A549 (cell line): Measurements from ENCODE around the gene ADGRG3. TPM values are rescaled to one million over a fixed set of nuclear protein-coding genes. Genes with fewer than 3 reads are reported as not detected.

Experiments used
- ATAC-seq, 2 experiments: fragments of 200-7000 bp in 1 of 2; fragments of >200 bp in 1 of 2; cut with Nextera tagmentation in 1 of 2; cut with Tn5 transposase in 1 of 2; 3 replicates each; pipeline versions ENCODE4 v1.8.0 to v1.9.1; 2018 to 2020; ENCODE audit warnings: mild to moderate bottlenecking in 1 of 2, moderate library complexity in 1 of 2
- CTCF ChIA-PET: fragments of 300-600 bp; sonication (Branson Sonifier 250); formaldehyde crosslinking; extraction: SDS; loops from one replicate; lab custom pipeline; 2021; ENCODE audit warnings: antibody characterized with exemption, inconsistent platforms; lab: Yijun Ruan, JAX
- POLR2A ChIA-PET: fragments of 350-600 bp; formaldehyde crosslinking; extraction: SDS; loops from one replicate; lab custom pipeline; 2021; ENCODE audit warnings: antibody characterized with exemption, inconsistent platforms; lab: Yijun Ruan, JAX
- DNase-seq, 2 experiments: peaks; one replicate each; pipeline versions ENCODE4 v3.0.0 to v3.0.0-alpha.2; 2011 to 2016; ENCODE audit warnings: low read depth in 1 of 2, low spot score in 1 of 2
- FAIRE-seq: peaks from 2 replicates; lab custom pipeline; 2011; peaks lifted over from hg19 to GRCh38; lab: Jason Lieb, UNC
- H3K27ac ChIP-seq, 2 experiments: fragments of >200 bp; sonication (Bioruptor Twin); formaldehyde crosslinking; 3 replicates each; pipeline ENCODE4 v1.5.1; 2016 to 2017
- H3K4me1 ChIP-seq: fragments of >200 bp; sonication (Bioruptor Twin); formaldehyde crosslinking; 3 replicates; pipeline ENCODE4 v1.6.1; 2016
- H3K4me2 ChIP-seq: fragments of >200 bp; sonication (Bioruptor Twin); formaldehyde crosslinking; 3 replicates; pipeline ENCODE4 v1.6.1; 2016
- H3K4me3 ChIP-seq: fragments of >200 bp; sonication (Bioruptor Twin); formaldehyde crosslinking; 3 replicates; pipeline ENCODE4 v1.5.1; 2016
- H3K9me3 ChIP-seq: fragments of >200 bp; sonication (Bioruptor Twin); formaldehyde crosslinking; 3 replicates; pipeline ENCODE4 v1.6.1; 2016
- BHLHE40 ChIP-seq: IDR thresholded peaks from 2 replicates; pipeline ENCODE4 v1.6.1; 2012; ENCODE audit warnings: low read depth, low read length, inconsistent platforms
- CBX8 ChIP-seq: fragments of 200-600 bp; sonication (generic); IDR thresholded peaks from 2 replicates; pipeline ENCODE4 v1.6.1; 2016
- CHD2 ChIP-seq: fragments of 150-350 bp; IDR thresholded peaks from 2 replicates; pipeline ENCODE4 v1.6.1; 2014; ENCODE audit warnings: low read length; ENCODE audit not compliant: partially characterized antibody
- EHMT2 ChIP-seq: fragments of 200-600 bp; sonication (generic); IDR thresholded peaks from 2 replicates; pipeline ENCODE4 v1.6.1; 2016; ENCODE audit warnings: antibody characterized with exemption, low read depth, mild to moderate bottlenecking, moderate library complexity
- EP300 ChIP-seq, 2 experiments: fragments of >200 bp; sonication (Bioruptor Twin); formaldehyde crosslinking; IDR thresholded peaks; 2 replicates in 1 of 2; 3 replicates in 1 of 2; pipeline ENCODE4 v1.6.1; 2016 to 2017
- ESRRA ChIP-seq: fragments of 150-350 bp; IDR thresholded peaks from 2 replicates; pipeline ENCODE4 v1.6.1; 2014; ENCODE audit warnings: mild to moderate bottlenecking, low read length, borderline replicate concordance
- FOXS1 ChIP-seq: fragments of 250-450 bp; sonication (Bioruptor Pico); IDR thresholded peaks from 2 replicates; pipeline ENCODE4 v1.5.0; 2020; ENCODE audit warnings: mild to moderate bottlenecking, moderate library complexity
- HOXB13 ChIP-seq: fragments of 250-450 bp; sonication (Bioruptor Pico); IDR thresholded peaks from 2 replicates; pipeline ENCODE4 v1.5.0; 2020; ENCODE audit warnings: low read depth, mild to moderate bottlenecking, moderate library complexity
- JUNB ChIP-seq: fragments of >200 bp; sonication (Bioruptor Twin); formaldehyde crosslinking; IDR thresholded peaks from 2 replicates; pipeline ENCODE4 v1.6.1; 2016
- KDM5A ChIP-seq: fragments of 200-600 bp; sonication (generic); IDR thresholded peaks from 2 replicates; pipeline ENCODE4 v1.6.1; 2016; ENCODE audit warnings: antibody characterized with exemption, mild to moderate bottlenecking
- POLR2A ChIP-seq: IDR thresholded peaks from 2 replicates; pipeline ENCODE4 v1.6.1; 2012; ENCODE audit warnings: mild to moderate bottlenecking, low read length
- POLR2AphosphoS2 ChIP-seq: conservative IDR thresholded peaks from 2 replicates; pipeline ENCODE4 v1.6.1; 2012; ENCODE audit warnings: low read length, improper control_type of control experiment, inconsistent platforms
- RARB ChIP-seq: fragments of 250-450 bp; sonication (Bioruptor Pico); IDR thresholded peaks from 2 replicates; pipeline ENCODE4 v1.8.0; 2021; ENCODE audit warnings: mild to moderate bottlenecking, moderate library complexity
- RFX5 ChIP-seq: fragments of 450-650 bp; IDR thresholded peaks from 2 replicates; pipeline ENCODE4 v1.7.1; 2014; ENCODE audit warnings: antibody characterized with exemption, mild to moderate bottlenecking, moderate library complexity
- SREBF2 ChIP-seq: fragments of 450-650 bp; IDR thresholded peaks from 2 replicates; pipeline ENCODE4 v1.6.1; 2014; ENCODE audit warnings: mild to moderate bottlenecking, moderate library complexity
- TP53 ChIP-seq: fragments of 250-450 bp; sonication (Bioruptor Pico); IDR thresholded peaks from 2 replicates; pipeline ENCODE4 v1.5.0; 2021; ENCODE audit warnings: mild to moderate bottlenecking, moderate library complexity
- ZSCAN20 ChIP-seq: fragments of 250-450 bp; sonication (Bioruptor Pico); IDR thresholded peaks from 2 replicates; pipeline ENCODE4 v1.8.0; 2022; ENCODE audit warnings: mild to moderate bottlenecking, moderate library complexity
- WGBS: methylation state at CpG from one replicate; pipeline ENCODE4 v1.1.6; 2017; ENCODE audit errors: missing lambda C conversion rate; 5-methylcytosine and 5-hydroxymethylcytosine counted together
- polyA plus RNA-seq, 4 experiments: library from polyadenylated mRNA; depleted of rRNA in 3 of 4; stranded (reverse); fragments of >200 nt; fragmentation: RNase III in 1 of 4; extraction: RNeasy Plus Mini Kit Qiagen cat#74134 plus additional on column Dnase treatment in 1 of 4; gene quantifications; 2 replicates in 3 of 4; 3 replicates in 1 of 4; pipeline ENCODE4 v1.2.3, GENCODE V29; 2011 to 2017
- TF ChIP-seq, protein P1 (sequence below): fragments of >200 bp; sonication (Bioruptor Twin); formaldehyde crosslinking; IDR thresholded peaks from 3 replicates; pipeline ENCODE4 v1.5.1; 2016
- TF ChIP-seq, protein P2 (sequence below): fragments of 450-650 bp; IDR thresholded peaks from 2 replicates; pipeline ENCODE4 v1.6.1; 2014; ENCODE audit warnings: antibody characterized with exemption
- TF ChIP-seq, protein P3 (sequence below): fragments of >200 bp; sonication (Bioruptor Twin); formaldehyde crosslinking; IDR thresholded peaks from 2 replicates; pipeline ENCODE4 v1.6.1; 2016
- TF ChIP-seq, protein P4 (sequence below): IDR thresholded peaks from 2 replicates; pipeline ENCODE4 v1.6.1; 2012

The ADGRG3 gene
- polyA plus RNA-seq, 2 of the 4 experiments (the other 2 are of a cell fraction), result 0.25 to 0.45 TPM

DNA sequence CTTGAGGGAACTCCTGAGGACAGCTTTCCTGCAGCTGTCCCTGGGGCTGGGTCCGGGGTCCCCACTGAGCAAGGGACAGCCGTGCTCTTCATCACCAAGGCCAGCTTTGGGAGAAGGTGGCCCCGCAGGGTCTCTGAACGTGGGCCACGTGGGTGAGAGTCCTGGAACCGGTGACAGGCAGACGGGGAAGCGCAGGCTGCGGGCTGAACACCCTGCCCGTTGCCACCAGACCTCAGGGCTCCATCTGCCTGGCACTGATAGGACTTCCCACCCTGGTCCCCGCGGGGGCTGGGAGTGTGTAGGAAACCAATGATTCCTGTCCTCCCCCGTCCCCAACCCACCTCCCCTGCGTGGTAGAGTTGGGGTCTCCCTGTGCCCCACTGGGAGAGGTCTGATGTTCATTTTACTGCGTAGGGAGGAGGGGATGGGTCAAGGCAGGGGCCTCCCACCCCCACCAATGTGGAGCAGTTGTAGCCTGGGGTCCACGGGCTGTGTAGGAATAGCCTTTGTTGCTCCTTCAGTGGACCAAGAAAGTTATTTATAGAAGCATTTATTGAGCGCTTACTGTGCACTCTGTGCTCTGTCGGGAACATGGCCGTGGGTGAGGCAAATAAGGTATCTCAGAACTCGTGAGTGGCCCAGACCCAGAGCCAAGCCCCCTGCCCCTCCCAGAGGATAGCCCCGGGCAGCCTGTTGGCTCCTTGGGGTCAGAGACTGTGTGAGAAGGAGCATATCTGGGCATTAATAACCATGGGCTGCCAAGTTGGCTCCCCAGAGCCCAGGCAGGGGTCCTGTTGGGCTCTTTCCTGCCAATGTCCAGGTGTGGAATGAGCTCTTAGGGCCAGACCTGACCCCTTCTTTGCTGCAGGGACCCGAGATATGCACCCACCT lies 38.3 kb upstream of the ADGRG3 start:
- FAIRE-seq (no peak), DNase-seq (no peak), ATAC-seq (no peak)
- peak overlapping the region; percentile 91 to 98 for H3K27ac ChIP-seq
- H3K4me3 ChIP-seq, result peak overlapping the region; percentile 44
- peaks cover 94% of the 10 kb centered on the region for H3K4me1 ChIP-seq
- CTCF ChIA-PET, result interaction anchor here (0.7 to 12.3 kb wide), 6 partner anchors 8 to 53 kb away, joined by 3 to 184 read pairs (median 4); no protein-coding TSS in a partner anchor
- POLR2A ChIA-PET, result interaction anchor here (0.5 to 0.7 kb wide), 2 partner anchors 18 to 106 kb away, joined by 3 read pairs; partner anchors contain the start of gene KATNB1
- H3K9me3 ChIP-seq, result no peaks in the 10 kb centered on the region
- WGBS, result 66% methylated on average over 19 of the region's 22 CpGs
- peak overlapping the region; percentile 80 for H3K4me2 ChIP-seq
- TF ChIP-seq CHD2 (no peak), KDM5A (no peak), EP300 (IDR thresholded peaks at IDR 0.05) (no peak)

DNA sequence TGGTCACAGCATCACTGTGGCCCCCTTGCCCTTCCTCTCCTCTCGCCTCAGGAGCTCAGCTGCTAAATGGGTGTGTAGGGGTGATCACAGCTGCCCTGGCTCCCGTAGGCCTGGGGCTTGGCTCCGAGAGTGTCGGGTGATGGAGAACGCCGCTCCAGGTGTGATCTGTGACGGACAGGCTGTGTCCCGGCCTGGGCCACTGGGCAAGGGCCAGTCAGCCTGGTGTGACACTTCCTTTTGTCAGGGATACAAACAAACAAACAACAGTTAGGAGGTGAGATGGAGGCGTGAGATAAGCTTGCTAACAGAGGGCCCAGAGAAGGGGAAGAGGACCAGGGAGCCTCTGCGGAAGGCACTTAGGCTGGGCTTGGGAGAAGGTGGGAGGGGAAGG lies 37.7 kb upstream of the ADGRG3 start:
- CTCF ChIA-PET, result interaction anchor here (0.6 to 12.3 kb wide), 6 partner anchors 9 to 169 kb away, joined by 3 to 184 read pairs (median 4); no protein-coding TSS in a partner anchor
- H3K4me2 ChIP-seq, result peak overlapping the region; percentile 80
- 73% methylated on average over 10 of the region's 10 CpGs for WGBS
- no peaks in the 10 kb centered on the region for H3K9me3 ChIP-seq
- DNase-seq (no peak), ATAC-seq (no peak), FAIRE-seq (no peak)
- peak overlapping the region; percentile 44 for H3K4me3 ChIP-seq
- no peak for TF ChIP-seq JUNB
- TF ChIP-seq, protein P1, sequence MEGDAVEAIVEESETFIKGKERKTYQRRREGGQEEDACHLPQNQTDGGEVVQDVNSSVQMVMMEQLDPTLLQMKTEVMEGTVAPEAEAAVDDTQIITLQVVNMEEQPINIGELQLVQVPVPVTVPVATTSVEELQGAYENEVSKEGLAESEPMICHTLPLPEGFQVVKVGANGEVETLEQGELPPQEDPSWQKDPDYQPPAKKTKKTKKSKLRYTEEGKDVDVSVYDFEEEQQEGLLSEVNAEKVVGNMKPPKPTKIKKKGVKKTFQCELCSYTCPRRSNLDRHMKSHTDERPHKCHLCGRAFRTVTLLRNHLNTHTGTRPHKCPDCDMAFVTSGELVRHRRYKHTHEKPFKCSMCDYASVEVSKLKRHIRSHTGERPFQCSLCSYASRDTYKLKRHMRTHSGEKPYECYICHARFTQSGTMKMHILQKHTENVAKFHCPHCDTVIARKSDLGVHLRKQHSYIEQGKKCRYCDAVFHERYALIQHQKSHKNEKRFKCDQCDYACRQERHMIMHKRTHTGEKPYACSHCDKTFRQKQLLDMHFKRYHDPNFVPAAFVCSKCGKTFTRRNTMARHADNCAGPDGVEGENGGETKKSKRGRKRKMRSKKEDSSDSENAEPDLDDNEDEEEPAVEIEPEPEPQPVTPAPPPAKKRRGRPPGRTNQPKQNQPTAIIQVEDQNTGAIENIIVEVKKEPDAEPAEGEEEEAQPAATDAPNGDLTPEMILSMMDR, result no peak
- TF ChIP-seq RARB (CRISPR knock-in tag), result no peak
- TF ChIP-seq POLR2A, result no peak
- no peak for TF ChIP-seq FOXS1 (CRISPR knock-in tag)
- TF ChIP-seq, protein P2, sequence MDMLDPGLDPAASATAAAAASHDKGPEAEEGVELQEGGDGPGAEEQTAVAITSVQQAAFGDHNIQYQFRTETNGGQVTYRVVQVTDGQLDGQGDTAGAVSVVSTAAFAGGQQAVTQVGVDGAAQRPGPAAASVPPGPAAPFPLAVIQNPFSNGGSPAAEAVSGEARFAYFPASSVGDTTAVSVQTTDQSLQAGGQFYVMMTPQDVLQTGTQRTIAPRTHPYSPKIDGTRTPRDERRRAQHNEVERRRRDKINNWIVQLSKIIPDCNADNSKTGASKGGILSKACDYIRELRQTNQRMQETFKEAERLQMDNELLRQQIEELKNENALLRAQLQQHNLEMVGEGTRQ, result no peak
- no peak for TF ChIP-seq ZSCAN20 (CRISPR knock-in tag)
- POLR2A ChIA-PET, result interaction anchor here (0.7 kb wide), 1 partner anchor 105 kb away, joined by 3 read pairs; the partner anchor contains the start of gene KATNB1
- H3K27ac ChIP-seq, result peak overlapping the region; percentile 91 to 98
- peaks cover 94% of the 10 kb centered on the region for H3K4me1 ChIP-seq

DNA sequence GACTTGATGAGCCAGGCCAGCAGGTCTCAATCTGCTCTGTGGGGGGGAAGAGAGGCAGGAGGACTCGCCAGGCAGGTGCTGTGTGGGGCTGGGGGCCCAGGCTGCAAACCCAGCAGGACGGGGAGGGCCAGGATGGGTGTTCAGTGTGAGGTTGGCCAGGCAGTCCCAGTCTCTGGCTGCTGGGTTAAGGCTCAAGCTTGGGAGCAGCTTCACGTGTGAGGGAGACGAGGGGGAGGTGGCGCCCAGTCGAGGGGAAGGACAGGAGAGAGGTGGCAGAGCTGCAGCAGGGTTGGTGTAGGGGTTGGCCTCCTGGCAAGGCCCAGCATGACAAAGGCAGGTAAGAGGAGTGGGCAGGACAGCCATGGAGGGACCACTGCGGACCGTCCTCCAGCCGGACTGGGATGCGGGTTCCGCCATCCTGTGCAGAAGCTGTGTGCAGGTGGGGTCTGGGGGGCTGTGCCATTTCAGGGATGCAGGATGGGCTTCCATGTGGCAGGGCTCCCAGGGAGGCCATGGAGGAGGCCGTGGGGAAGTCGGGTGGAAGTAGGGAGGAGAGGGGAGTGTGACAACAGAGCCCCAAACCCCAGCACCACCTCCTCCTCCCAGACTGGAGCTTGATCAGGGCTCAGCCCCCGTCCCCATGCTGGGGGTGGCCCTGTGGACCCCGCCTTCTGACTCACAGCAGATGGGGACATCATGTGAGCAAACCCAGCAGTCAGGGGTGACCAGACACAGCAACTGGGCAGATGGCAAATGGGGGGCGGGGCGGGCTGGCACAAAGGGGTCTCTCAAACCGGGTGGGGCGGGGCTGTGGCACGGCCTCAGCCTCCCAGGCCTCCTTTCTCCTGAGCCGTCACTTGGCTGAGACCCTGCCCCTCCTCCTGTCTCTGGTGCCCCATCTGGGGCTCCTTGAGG lies 36.9 kb upstream of the ADGRG3 start:
- peak overlapping the region; percentile 80 for H3K4me2 ChIP-seq
- DNase-seq (no peak), ATAC-seq (no peak), FAIRE-seq (no peak)
- peak overlapping the region; percentile 44 for H3K4me3 ChIP-seq
- ChIA-PET CTCF (interaction anchor here (0.6 to 12.3 kb wide), 7 partner anchors 10 to 168 kb away, joined by 3 to 184 read pairs (median 4); no protein-coding TSS in a partner anchor), POLR2A (no interaction called here)
- whole genome bisulfite sequencing, result 87% methylated on average over 17 of the region's 21 CpGs
- TF ChIP-seq BHLHE40 (no peak), RFX5 (no peak), ESRRA (no peak), KDM5A (no peak), CBX8 (no peak), SREBF2 (no peak), FOXS1 (CRISPR knock-in tag) (no peak), HOXB13 (CRISPR knock-in tag) (no peak), POLR2A (no peak), TP53 (CRISPR knock-in tag) (no peak), POLR2AphosphoS2 (no peak), EHMT2 (no peak)
- TF ChIP-seq, protein P1, result no peak
- TF ChIP-seq, protein P3, sequence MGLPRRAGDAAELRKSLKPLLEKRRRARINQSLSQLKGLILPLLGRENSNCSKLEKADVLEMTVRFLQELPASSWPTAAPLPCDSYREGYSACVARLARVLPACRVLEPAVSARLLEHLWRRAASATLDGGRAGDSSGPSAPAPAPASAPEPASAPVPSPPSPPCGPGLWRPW, result no peak
- TF ChIP-seq, protein P4, sequence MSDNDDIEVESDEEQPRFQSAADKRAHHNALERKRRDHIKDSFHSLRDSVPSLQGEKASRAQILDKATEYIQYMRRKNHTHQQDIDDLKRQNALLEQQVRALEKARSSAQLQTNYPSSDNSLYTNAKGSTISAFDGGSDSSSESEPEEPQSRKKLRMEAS, result no peak
- TF ChIP-seq, protein P2, result no peak
- peak overlapping the region; percentile 91 to 98; a peak in 5 of 6 replicates for H3K27ac ChIP-seq
- peaks cover 93% of the 10 kb centered on the region for H3K4me1 ChIP-seq
- no peaks in the 10 kb centered on the region for H3K9me3 ChIP-seq
